GM19395 (cell line): ENCODE measurements around the gene CLDN12.
"Not testable (repeated sequence)": the region's sequence is repeated elsewhere in the genome, so short reads cannot be mapped to it uniquely, and the experiment has no call there.

ENCODE experiments used
- ATAC-seq: cut with Tn5 transposase; IDR thresholded peaks from one replicate; pipeline ENCODE4 v1.9.1; 2021; ENCODE audit warnings: mild to moderate bottlenecking, moderate library complexity; ENCODE audit not compliant: unreplicated experiment

CLDN12 gene

GRCh38 chr7:90430614-90431460, 27.6 kb downstream of the CLDN12 start:
- no peak for ATAC-seq

DNA sequence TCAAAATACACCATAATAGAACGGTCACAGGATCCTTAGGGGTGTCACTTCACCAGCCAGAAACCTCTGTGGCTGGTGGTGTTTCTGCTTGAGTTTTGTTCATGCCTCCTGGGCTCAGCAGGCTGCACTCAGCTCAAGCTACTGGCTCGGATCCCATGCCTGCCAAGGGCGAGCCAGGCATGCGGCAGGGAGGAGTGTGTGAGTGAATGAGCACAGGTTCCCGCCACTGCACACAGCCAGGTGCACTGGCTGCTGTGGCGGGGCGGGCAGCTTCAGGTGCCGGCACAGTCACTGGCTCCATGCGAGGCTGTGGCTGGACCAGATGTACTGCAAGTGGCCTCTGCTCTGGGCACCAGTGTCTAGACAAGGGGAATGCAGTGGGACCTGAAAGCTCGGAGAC, 29.5 kb downstream of the CLDN12 start:
- no peak for ATAC-seq

DNA sequence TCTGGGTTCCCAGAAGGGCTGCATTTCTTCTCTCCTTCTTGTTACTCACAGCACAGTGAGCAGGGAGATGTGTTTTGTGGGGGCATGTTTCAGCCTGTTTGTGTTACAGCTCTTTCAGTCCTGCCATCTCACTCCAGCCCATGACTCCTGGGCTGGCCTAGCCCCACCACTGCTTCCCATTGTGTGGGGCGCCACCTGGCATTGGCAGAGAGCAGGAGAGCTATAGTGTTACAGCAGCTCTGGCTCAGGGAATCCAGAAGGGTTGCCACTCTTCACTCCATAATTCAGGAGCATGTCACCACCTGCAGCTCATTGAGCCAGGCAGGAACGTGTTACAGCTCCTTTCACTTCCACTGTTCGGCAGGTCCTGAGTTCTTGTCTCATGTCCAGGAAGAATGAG, 30.0 kb downstream of the CLDN12 start:
- ATAC-seq = no peak

DNA sequence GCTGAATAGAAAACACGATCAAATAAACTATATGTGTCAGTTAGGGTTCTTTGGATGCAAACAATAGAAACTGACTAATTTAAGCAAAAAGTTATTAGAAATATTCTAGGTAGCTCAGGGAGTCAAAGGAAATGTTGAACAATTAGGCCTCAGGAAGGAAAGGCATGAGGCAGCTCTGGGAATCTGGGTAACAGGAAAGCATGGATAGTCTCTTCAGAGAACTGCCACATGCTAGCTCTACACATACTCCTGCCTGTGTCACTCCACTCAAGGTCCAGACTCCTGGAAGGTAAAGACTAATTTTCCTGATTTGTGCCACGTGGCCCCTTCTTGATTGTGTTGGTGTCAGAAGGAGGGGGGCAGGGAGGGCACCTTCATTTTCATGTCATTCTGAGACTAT, 42.4 kb downstream of the CLDN12 start:
- no peak for ATAC-seq

DNA sequence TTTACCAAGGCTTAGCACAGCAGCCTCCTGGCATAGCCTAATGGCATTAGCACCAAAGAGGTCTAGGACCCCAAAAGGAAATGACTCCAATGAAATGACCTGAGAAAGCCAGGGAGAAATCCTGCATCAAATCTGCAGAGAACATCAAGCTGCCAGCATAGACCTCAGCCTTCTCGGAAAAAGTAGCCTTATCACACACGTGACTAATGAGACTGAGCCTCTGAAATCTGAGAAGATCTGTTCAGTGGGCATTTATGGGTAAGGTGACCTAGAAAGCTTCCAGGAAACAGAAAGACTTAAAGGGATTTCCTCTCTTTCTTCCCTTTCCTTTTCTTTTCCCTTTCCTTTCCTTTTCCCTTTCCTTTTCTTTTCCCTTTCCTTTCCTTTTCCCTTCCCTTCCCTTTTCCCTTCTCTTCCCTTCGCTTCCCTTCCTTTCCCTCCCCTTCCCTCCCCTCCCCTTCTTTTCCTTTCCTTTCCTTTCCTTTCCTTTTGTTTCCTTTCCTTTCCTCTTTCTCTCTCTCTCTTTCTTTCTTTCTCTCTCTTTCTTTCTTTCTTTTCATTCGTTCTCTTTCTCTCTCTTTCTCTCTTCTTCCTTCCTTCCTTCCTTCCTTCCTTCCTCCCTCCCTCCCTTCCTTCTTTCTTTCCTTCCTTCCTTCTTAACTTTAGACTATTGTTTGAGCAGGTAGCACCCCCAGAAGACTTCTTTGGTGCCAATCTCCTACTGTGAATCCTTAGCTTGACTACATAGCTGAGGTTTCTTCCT, 43.1 kb downstream of the CLDN12 start:
- ATAC-seq = no peak

- ATAC-seq = no peak
Measured at GRCh38 chr7:90453259-90453891, 50.1 kb downstream of the CLDN12 start.

DNA sequence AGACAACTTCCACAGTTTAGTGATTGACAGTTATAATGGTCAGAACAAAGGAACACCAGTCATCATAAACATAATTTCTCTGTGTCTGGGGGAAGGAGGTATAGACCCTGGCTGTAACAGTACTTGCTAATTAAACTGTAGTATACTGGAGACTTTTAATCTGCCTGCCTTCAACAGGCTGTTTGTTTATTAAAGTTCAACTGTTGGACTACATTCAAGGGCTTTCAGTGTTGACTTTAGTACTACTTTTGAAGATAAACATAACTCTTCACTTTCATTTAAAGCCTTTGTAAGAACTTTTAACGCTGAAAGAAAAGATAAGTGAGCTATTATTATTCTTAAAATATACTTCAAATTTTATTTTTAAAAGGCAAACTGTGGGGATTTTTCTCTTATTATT, 50.7 kb downstream of the CLDN12 start:
- no peak for ATAC-seq

- peak; percentile 95 for ATAC-seq
Measured at GRCh38 chr7:90455163-90456030, 52.1 kb downstream of the CLDN12 start.

GRCh38 chr7:90458104-90458503, 54.8 kb downstream of the CLDN12 start:
- no peak for ATAC-seq

DNA sequence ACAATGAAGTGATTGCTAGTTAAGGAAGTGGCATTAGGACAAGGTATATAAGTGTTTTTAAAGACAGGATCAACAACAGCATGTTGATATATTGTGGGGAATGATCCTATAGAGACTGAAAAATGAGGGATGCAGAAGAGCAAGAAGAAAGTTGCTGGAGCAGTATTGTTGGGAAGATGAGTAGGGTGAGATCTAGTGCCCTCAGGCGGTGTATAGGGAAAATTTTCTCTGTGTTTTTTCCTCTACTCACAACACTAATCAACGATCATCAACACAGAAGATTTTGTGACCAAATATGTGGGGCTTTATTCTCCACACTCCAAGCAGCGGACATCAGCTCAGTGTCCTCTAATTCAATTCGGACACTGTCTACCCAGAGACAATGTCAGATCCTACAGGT, 56.6 kb downstream of the CLDN12 start:
- ATAC-seq = no peak

DNA sequence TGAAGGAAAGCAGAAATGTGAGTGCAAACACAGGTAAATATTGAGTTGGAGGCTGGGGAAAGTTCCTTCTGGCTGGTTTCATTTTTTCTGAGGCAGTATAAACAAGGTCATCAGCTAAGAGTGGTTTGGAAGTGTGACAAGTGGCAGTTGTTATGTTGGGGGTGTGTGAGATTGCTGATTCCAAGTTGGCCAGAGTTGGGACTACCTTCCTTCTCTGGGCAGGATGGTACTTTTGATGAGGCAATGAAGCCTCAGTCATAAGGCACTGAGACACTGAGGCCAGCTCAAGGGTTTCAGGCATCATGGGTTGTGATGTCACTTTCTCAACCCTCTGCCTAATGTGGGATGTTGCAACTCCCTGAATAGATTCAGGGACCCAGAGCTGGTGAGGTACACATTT, 58.0 kb downstream of the CLDN12 start:
- ATAC-seq = no peak

GRCh38 chr7:90463151-90463628, 59.9 kb downstream of the CLDN12 start:
- not testable (repeated sequence) for ATAC-seq
